Activated naive CD4-positive, alpha-beta T cell treated with Interleukin-2 at 50 U/mL for 16 hours (primary cell): ENCODE results near the gene IDI2.

Experiments used
- DNase-seq: peaks from one replicate; pipeline ENCODE4 v3.0.0-alpha.2; 2020

The IDI2 gene

GRCh38 chr10:976316-976715 is 49.3 kb downstream of the IDI2 start:
- DNase-seq: no peak

- no peak for DNase-seq
These were observed 50.9 kb downstream of the IDI2 start for GRCh38 chr10:974785-975074.

DNA sequence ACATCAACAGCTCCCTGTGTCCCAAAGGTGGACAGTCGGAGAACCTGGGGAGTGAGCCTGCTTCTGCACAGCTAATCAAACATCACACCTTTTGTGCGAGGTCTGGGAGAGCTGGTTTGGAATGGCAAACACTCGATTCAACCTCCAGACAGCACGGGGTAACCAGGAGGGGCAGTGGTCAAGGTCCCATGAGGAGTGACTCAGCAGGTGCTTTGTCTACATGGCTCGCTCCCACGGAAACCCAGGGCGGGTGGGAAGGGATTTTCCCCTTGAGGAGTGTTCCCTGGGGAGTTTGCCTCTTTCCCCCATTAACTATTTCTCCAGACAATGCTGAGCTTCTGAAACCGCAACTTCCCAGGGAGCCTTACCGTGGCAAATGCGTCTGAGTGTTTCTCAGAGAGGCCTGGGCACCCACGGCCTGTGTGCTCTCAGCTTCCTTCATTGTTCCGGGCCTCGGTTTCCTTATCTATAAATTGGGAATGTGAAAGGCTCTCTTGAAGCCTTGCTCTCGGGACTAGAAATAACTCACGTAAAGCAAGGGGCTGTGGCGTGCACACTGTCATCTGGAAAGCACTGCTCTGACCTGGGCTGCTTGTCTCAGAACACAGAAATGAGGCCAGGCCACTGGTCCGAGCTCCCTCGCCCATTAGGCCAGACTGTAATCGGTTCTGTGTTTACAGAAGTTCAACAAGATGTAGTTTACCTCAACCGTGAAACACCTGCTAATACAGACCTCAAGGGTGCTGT is 51.4 kb downstream of the IDI2 start:
- DNase-seq: no peak

GRCh38 chr10:972763-973162 is 52.9 kb downstream of the IDI2 start:
- DNase-seq: no peak

DNA sequence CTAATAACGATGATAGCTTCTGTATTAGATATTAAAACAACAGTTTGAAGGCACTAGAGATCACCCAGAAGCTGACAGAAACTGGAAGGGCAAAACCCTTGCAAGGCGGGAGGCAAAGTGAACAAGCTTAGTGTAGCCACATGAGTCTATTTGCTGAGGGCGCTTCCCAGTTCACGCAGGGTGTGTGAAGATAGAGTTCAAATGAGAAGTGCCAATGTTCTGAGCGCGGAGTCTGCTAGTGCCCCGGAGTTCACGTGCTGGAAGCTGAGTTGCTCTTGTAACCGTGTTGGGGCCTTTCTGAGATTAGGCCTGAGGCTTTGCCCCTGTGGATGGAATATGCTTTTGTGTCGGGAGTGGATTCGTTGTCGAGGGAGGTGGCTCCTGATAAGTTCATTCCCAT is 54.0 kb downstream of the IDI2 start:
- no peak for DNase-seq

DNA sequence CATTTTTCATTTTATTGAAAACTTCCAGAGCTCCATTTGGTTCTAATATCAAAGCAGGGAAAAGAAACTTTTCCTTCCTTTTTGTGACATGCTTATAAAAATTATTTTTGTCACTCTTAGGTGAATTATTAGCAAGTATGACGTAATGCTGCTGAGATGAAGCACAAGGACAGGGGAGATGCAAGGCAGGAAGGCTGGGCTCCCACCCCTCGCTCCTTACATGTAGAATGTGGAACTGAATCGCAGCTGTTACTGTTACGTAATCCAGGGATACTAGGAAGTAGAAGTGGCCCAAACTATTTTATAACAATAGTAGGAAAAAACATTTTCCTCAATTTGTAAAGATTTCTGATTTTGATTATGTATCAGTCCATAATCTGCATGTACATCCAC is 54.5 kb downstream of the IDI2 start:
- no peak for DNase-seq

- DNase-seq: no peak
These were observed 55.1 kb downstream of the IDI2 start for GRCh38 chr10:970311-971149.

GRCh38 chr10:969473-970150 is 56.0 kb downstream of the IDI2 start:
- no peak for DNase-seq
